ENCODE data around the gene CALB2.
"Not testable (repeated sequence)": the region's sequence is repeated elsewhere in the genome, so short reads cannot be mapped to it uniquely, and the experiment has no call there.

CALB2 gene

GRCh38 chr16:71358464-71358998 is at the start of gene CALB2:
Gene CALB2 (plus strand): TSS chr16:71358723. CDS start chr16:71358793, 70 bp downstream.
- Histone ChIP-seq H3K9me3 (ENCODE audit: control insufficient read depth, insufficient read depth, low read depth, low read length) (no peaks in the 10 kb centered on the region), H3K4me3 (ENCODE audit: low read depth, low read length) (peak within 1 kb of the TSS; percentile 59), H3K9ac (ENCODE audit: low read length) (no peak within 1 kb of the TSS), H3K27ac (ENCODE audit: low read depth, low read length) (no peak within 1 kb of the TSS), H3K27me3 (ENCODE audit: control insufficient read depth, insufficient read depth, low read length) (peaks cover 46% of the 10 kb centered on the region), H3K4me1 (ENCODE audit: control insufficient read depth, insufficient read depth, low read length) (peaks cover 3% of the 10 kb centered on the region; the same call in 1 of the 2 replicates), H3K36me3 (ENCODE audit: control insufficient read depth, insufficient read depth, low read length) (no peaks in the 10 kb centered on the region)

- no peak overlapping the region for H3K27ac ChIP-seq (ENCODE audit: low read depth, low read length)
- no peaks in the 10 kb centered on the region for H3K36me3 ChIP-seq (ENCODE audit: control insufficient read depth, insufficient read depth, low read length)
- no peaks in the 10 kb centered on the region for H3K9me3 ChIP-seq (ENCODE audit: control insufficient read depth, insufficient read depth, low read depth, low read length)
- no peak overlapping the region for H3K9ac ChIP-seq (ENCODE audit: low read length)
- H3K4me1 ChIP-seq (ENCODE audit: control insufficient read depth, insufficient read depth, low read length) = no peaks in the 10 kb centered on the region
- H3K27me3 ChIP-seq (ENCODE audit: control insufficient read depth, insufficient read depth, low read length) = peaks cover 3% of the 10 kb centered on the region; the same call in 1 of the 2 replicates
- no peak overlapping the region for H3K4me3 ChIP-seq (ENCODE audit: low read depth, low read length)
These were observed 46.9 kb upstream of the CALB2 start for GRCh38 chr16:71311553-71312158.

GRCh38 chr16:71313591-71313990 is 44.9 kb upstream of the CALB2 start:
- H3K9ac ChIP-seq (ENCODE audit: low read length); H3K9me3 ChIP-seq (ENCODE audit: control insufficient read depth, insufficient read depth, low read depth, low read length); H3K36me3 ChIP-seq (ENCODE audit: control insufficient read depth, insufficient read depth, low read length); H3K27me3 ChIP-seq (ENCODE audit: control insufficient read depth, insufficient read depth, low read length); H3K4me1 ChIP-seq (ENCODE audit: control insufficient read depth, insufficient read depth, low read length); H3K27ac ChIP-seq (ENCODE audit: low read depth, low read length); H3K4me3 ChIP-seq (ENCODE audit: low read depth, low read length): not testable (repeated sequence)

- H3K36me3 ChIP-seq (ENCODE audit: control insufficient read depth, insufficient read depth, low read length) = no peaks in the 10 kb centered on the region
- no peak overlapping the region for H3K4me3 ChIP-seq (ENCODE audit: low read depth, low read length)
- H3K9me3 ChIP-seq (ENCODE audit: control insufficient read depth, insufficient read depth, low read depth, low read length) = no peaks in the 10 kb centered on the region
- H3K27me3 ChIP-seq (ENCODE audit: control insufficient read depth, insufficient read depth, low read length) = peaks cover 3% of the 10 kb centered on the region; the same call in 1 of the 2 replicates
- no peak overlapping the region for H3K27ac ChIP-seq (ENCODE audit: low read depth, low read length)
- H3K9ac ChIP-seq (ENCODE audit: low read length) = no peak overlapping the region
- no peaks in the 10 kb centered on the region for H3K4me1 ChIP-seq (ENCODE audit: control insufficient read depth, insufficient read depth, low read length)
These were observed 43.3 kb upstream of the CALB2 start for GRCh38 chr16:71315269-71315668.

GRCh38 chr16:71319999-71320398 is 38.5 kb upstream of the CALB2 start:
- H3K9me3 ChIP-seq (ENCODE audit: control insufficient read depth, insufficient read depth, low read depth, low read length) = no peaks in the 10 kb centered on the region
- H3K9ac ChIP-seq (ENCODE audit: low read length) = no peak overlapping the region
- no peak overlapping the region for H3K4me3 ChIP-seq (ENCODE audit: low read depth, low read length)
- no peaks in the 10 kb centered on the region; the same call in 1 of the 2 replicates for H3K27me3 ChIP-seq (ENCODE audit: control insufficient read depth, insufficient read depth, low read length)
- no peak overlapping the region for H3K27ac ChIP-seq (ENCODE audit: low read depth, low read length)
- H3K4me1 ChIP-seq (ENCODE audit: control insufficient read depth, insufficient read depth, low read length) = no peaks in the 10 kb centered on the region
- no peaks in the 10 kb centered on the region for H3K36me3 ChIP-seq (ENCODE audit: control insufficient read depth, insufficient read depth, low read length)

GRCh38 chr16:71327720-71328119 is 30.8 kb upstream of the CALB2 start:
- no peak overlapping the region for H3K27ac ChIP-seq (ENCODE audit: low read depth, low read length)
- H3K4me3 ChIP-seq (ENCODE audit: low read depth, low read length) = no peak overlapping the region
- H3K27me3 ChIP-seq (ENCODE audit: control insufficient read depth, insufficient read depth, low read length) = no peaks in the 10 kb centered on the region
- no peaks in the 10 kb centered on the region for H3K4me1 ChIP-seq (ENCODE audit: control insufficient read depth, insufficient read depth, low read length)
- no peaks in the 10 kb centered on the region for H3K9me3 ChIP-seq (ENCODE audit: control insufficient read depth, insufficient read depth, low read depth, low read length)
- H3K9ac ChIP-seq (ENCODE audit: low read length) = no peak overlapping the region
- no peaks in the 10 kb centered on the region for H3K36me3 ChIP-seq (ENCODE audit: control insufficient read depth, insufficient read depth, low read length)

- Histone ChIP-seq H3K4me1 (ENCODE audit: control insufficient read depth, insufficient read depth, low read length) (no peaks in the 10 kb centered on the region), H3K36me3 (ENCODE audit: control insufficient read depth, insufficient read depth, low read length) (no peaks in the 10 kb centered on the region), H3K9ac (ENCODE audit: low read length) (no peak overlapping the region), H3K27me3 (ENCODE audit: control insufficient read depth, insufficient read depth, low read length) (no peaks in the 10 kb centered on the region), H3K9me3 (ENCODE audit: control insufficient read depth, insufficient read depth, low read depth, low read length) (no peaks in the 10 kb centered on the region), H3K27ac (ENCODE audit: low read depth, low read length) (no peak overlapping the region), H3K4me3 (ENCODE audit: low read depth, low read length) (no peak overlapping the region)
These were observed 30.4 kb upstream of the CALB2 start for GRCh38 chr16:71328151-71328550.

- peaks cover 2% of the 10 kb centered on the region; the same call in 1 of the 2 replicates for H3K27me3 ChIP-seq (ENCODE audit: control insufficient read depth, insufficient read depth, low read length)
- H3K4me1 ChIP-seq (ENCODE audit: control insufficient read depth, insufficient read depth, low read length) = no peaks in the 10 kb centered on the region
- no peak overlapping the region for H3K27ac ChIP-seq (ENCODE audit: low read depth, low read length)
- H3K36me3 ChIP-seq (ENCODE audit: control insufficient read depth, insufficient read depth, low read length) = no peaks in the 10 kb centered on the region
- H3K4me3 ChIP-seq (ENCODE audit: low read depth, low read length) = no peak overlapping the region
- no peak overlapping the region for H3K9ac ChIP-seq (ENCODE audit: low read length)
- H3K9me3 ChIP-seq (ENCODE audit: control insufficient read depth, insufficient read depth, low read depth, low read length) = no peaks in the 10 kb centered on the region
These were observed 20.9 kb upstream of the CALB2 start for GRCh38 chr16:71337631-71338030.

- peaks cover 2% of the 10 kb centered on the region; the same call in 1 of the 2 replicates for H3K27me3 ChIP-seq (ENCODE audit: control insufficient read depth, insufficient read depth, low read length)
- no peak overlapping the region for H3K4me3 ChIP-seq (ENCODE audit: low read depth, low read length)
- H3K36me3 ChIP-seq (ENCODE audit: control insufficient read depth, insufficient read depth, low read length) = no peaks in the 10 kb centered on the region
- no peaks in the 10 kb centered on the region for H3K4me1 ChIP-seq (ENCODE audit: control insufficient read depth, insufficient read depth, low read length)
- no peak overlapping the region for H3K9ac ChIP-seq (ENCODE audit: low read length)
- no peaks in the 10 kb centered on the region for H3K9me3 ChIP-seq (ENCODE audit: control insufficient read depth, insufficient read depth, low read depth, low read length)
- no peak overlapping the region for H3K27ac ChIP-seq (ENCODE audit: low read depth, low read length)
These were observed 20.3 kb upstream of the CALB2 start for GRCh38 chr16:71338193-71338592.

GRCh38 chr16:71338632-71339031 is 19.9 kb upstream of the CALB2 start:
- Histone ChIP-seq H3K4me1 (ENCODE audit: control insufficient read depth, insufficient read depth, low read length) (no peaks in the 10 kb centered on the region), H3K9me3 (ENCODE audit: control insufficient read depth, insufficient read depth, low read depth, low read length) (no peaks in the 10 kb centered on the region), H3K27ac (ENCODE audit: low read depth, low read length) (no peak overlapping the region), H3K27me3 (ENCODE audit: control insufficient read depth, insufficient read depth, low read length) (peaks cover 2% of the 10 kb centered on the region; the same call in 1 of the 2 replicates), H3K4me3 (ENCODE audit: low read depth, low read length) (no peak overlapping the region), H3K36me3 (ENCODE audit: control insufficient read depth, insufficient read depth, low read length) (no peaks in the 10 kb centered on the region), H3K9ac (ENCODE audit: low read length) (no peak overlapping the region)

GRCh38 chr16:71339236-71340171 is 19.0 kb upstream of the CALB2 start:
- Histone ChIP-seq H3K4me3 (ENCODE audit: low read depth, low read length) (no peak overlapping the region), H3K9ac (ENCODE audit: low read length) (no peak overlapping the region)

More at GRCh38 chr16:71339236-71340171, 19.0 kb upstream of the CALB2 start:
- Histone ChIP-seq H3K9me3 (ENCODE audit: control insufficient read depth, insufficient read depth, low read depth, low read length) (no peaks in the 10 kb centered on the region), H3K27me3 (ENCODE audit: control insufficient read depth, insufficient read depth, low read length) (peaks cover 2% of the 10 kb centered on the region; the same call in 1 of the 2 replicates), H3K36me3 (ENCODE audit: control insufficient read depth, insufficient read depth, low read length) (no peaks in the 10 kb centered on the region), H3K4me1 (ENCODE audit: control insufficient read depth, insufficient read depth, low read length) (no peaks in the 10 kb centered on the region), H3K27ac (ENCODE audit: low read depth, low read length) (no peak overlapping the region)
